GM12892 (cell line): ENCODE measurements around the gene RNH1.

Source experiments
- POLR2A ChIP-seq: IDR thresholded peaks from 2 replicates; pipeline ENCODE4 v1.6.1; 2011; ENCODE audit warnings: low read depth, low read length, control low read depth
- POLR2AphosphoS5 ChIP-seq: IDR thresholded peaks from 2 replicates; pipeline ENCODE4 v1.6.1; 2011; ENCODE audit warnings: low read depth, low read length, control low read depth
- TAF1 ChIP-seq: IDR thresholded peaks from 2 replicates; pipeline ENCODE4 v1.6.1; 2011; ENCODE audit warnings: low read depth, mild to moderate bottlenecking, control low read depth, low read length, borderline replicate concordance

DNA sequence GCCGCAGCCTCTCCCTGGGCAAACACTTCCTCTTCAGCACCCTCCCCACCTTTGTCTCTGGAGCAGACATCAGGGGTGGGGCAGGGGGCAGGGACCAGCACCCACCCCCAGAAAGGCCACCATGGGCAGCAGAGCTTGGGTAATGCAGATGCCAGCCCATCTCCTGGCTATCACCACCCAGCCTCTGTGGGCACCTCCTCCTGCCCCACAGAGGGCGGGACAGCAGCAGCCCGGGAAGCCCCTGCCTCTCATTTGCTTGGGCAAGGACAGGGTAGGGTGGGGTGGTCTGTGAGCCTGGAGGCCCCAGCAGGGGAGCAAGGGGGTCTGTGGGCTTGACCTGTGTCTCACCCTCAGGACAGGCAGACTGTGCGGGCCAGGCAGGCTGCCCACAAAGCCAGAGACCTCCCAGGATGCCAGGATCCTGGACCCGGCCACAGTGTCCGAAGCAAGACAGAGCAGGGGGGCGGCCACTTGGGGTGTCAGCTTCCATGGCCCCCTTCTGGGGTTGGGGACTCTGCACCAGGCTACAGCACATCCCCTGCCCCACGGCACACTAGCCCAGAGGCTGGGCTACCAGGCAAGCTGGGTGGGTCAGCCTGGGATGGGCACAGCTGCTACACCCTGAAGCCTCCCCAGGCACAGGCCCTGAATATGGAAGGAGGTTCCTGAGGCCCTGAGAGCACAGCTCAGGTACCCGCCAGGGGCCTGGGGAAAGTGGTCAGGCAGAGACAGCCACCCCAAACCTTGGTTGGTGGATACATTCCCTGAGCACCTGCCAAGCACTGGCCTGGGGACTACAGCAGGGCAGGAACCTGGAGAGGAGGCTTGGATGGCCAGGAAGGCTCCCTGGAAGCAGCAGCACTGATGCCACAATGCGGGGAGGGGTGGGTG lies 4.5 kb downstream of the RNH1 start:
- no peak for TF ChIP-seq POLR2A
- no peak for TF ChIP-seq POLR2AphosphoS5
- TF ChIP-seq TAF1, result no peak
